ENCODE results near the gene PRR3. TPM values are rescaled to one million over a fixed set of nuclear protein-coding genes. Genes with fewer than 3 reads are reported as not detected.

The PRR3 gene
- total and polyA plus RNA-seq, 9 donors: 8.6 to 35.0 (median 20.9) TPM

- Histone ChIP-seq H3K27ac (no peak overlapping the region), H3K9me3 (no peaks in the 10 kb centered on the region), H3K4me3 (no peak overlapping the region), H3K27me3 (no peaks in the 10 kb centered on the region), H3K4me1 (ENCODE audit: insufficient read depth) (no peaks in the 10 kb centered on the region), H3K36me3 (no peaks in the 10 kb centered on the region)
- DNase-seq: no peak
- TF ChIP-seq CTCF (IDR thresholded peaks at IDR 0.05): no peak
- no peak for TF ChIP-seq POLR2A (IDR thresholded peaks at IDR 0.05)
- no peak for TF ChIP-seq EP300 (IDR thresholded peaks at IDR 0.05)
- 94 to 97% (median 94%) methylated on average over 8 of the region's 8 CpGs for WGBS, 3 donors
- intact Hi-C loops (cut with DNase I): no loop called here
These were observed 21.0 kb downstream of the PRR3 start for GRCh38 chr6:30578051-30578450.

- no peak overlapping the region for H3K27ac ChIP-seq
- TF ChIP-seq POLR2A (IDR thresholded peaks at IDR 0.05) (no peak), CTCF (IDR thresholded peaks at IDR 0.05) (no peak), EP300 (IDR thresholded peaks at IDR 0.05) (no peak)
- no peaks in the 10 kb centered on the region for H3K27me3 ChIP-seq
- H3K36me3 ChIP-seq: no peaks in the 10 kb centered on the region
- DNase-seq: no peak
- H3K4me3 ChIP-seq: no peak overlapping the region
- intact Hi-C loops (cut with DNase I): no loop called here
- 69 to 82% (median 73%) methylated on average over 5 of the region's 5 CpGs for WGBS, 3 donors
- no peaks in the 10 kb centered on the region for H3K4me1 ChIP-seq (ENCODE audit: insufficient read depth)
- H3K9me3 ChIP-seq: no peaks in the 10 kb centered on the region
These were observed 26.8 kb downstream of the PRR3 start for GRCh38 chr6:30583921-30584320.

- Histone ChIP-seq H3K27ac (no peak overlapping the region), H3K27me3 (no peaks in the 10 kb centered on the region), H3K36me3 (no peaks in the 10 kb centered on the region), H3K9me3 (no peaks in the 10 kb centered on the region), H3K4me3 (no peak overlapping the region), H3K4me1 (ENCODE audit: insufficient read depth) (no peaks in the 10 kb centered on the region)
- DNase-seq: no peak
- 88 to 92% (median 89%) methylated on average over 15 of the region's 15 CpGs for WGBS, 3 donors
- intact Hi-C loops (cut with DNase I): no loop called here
- TF ChIP-seq CTCF (IDR thresholded peaks at IDR 0.05) (no peak), EP300 (IDR thresholded peaks at IDR 0.05) (no peak), POLR2A (IDR thresholded peaks at IDR 0.05) (no peak)
These were observed 32.8 kb downstream of the PRR3 start for GRCh38 chr6:30589754-30590358.

DNA sequence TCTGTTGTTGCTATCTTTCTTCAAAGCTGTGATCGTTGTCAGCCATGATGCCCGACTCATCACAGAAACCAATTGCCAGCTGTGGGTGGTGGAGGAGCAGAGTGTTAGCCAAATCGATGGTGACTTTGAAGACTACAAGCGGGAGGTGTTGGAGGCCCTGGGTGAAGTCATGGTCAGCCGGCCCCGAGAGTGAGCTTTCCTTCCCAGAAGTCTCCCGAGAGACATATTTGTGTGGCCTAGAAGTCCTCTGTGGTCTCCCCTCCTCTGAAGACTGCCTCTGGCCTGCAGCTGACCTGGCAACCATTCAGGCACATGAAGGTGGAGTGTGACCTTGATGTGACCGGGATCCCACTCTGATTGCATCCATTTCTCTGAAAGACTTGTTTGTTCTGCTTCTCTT lies 33.4 kb downstream of the PRR3 start:
- H3K4me3 ChIP-seq: no peak overlapping the region
- no peaks in the 10 kb centered on the region for H3K4me1 ChIP-seq (ENCODE audit: insufficient read depth)
- no peak for DNase-seq
- no peaks in the 10 kb centered on the region for H3K36me3 ChIP-seq
- no peak for TF ChIP-seq POLR2A (IDR thresholded peaks at IDR 0.05)
- no peak for TF ChIP-seq CTCF (IDR thresholded peaks at IDR 0.05)
- TF ChIP-seq EP300 (IDR thresholded peaks at IDR 0.05): no peak
- peak overlapping the region in 1 of 2 donors; percentile 10 for H3K27ac ChIP-seq
- no peaks in the 10 kb centered on the region for H3K27me3 ChIP-seq
- 50 to 62% (median 52%) methylated on average over 8 of the region's 8 CpGs for WGBS, 3 donors
- H3K9me3 ChIP-seq: no peaks in the 10 kb centered on the region
- intact Hi-C loops (cut with DNase I): no loop called here

All from ovary (tissue), 9 donors.